ENCODE measurements around the gene IFTAP. TPM values are rescaled to one million over a fixed set of nuclear protein-coding genes. Genes with fewer than 3 reads are reported as not detected.
"Not testable (repeated sequence)": the region's sequence is repeated elsewhere in the genome, so short reads cannot be mapped to it uniquely, and the experiment has no call there.

IFTAP gene
- polyA plus RNA-seq, 4 donors = 47.7 to 70.0 (median 57.5) TPM

- DNase-seq (ENCODE audit: low read depth in 4 of 4, low spot score in 3 of 4) = no peak
These were observed 37.5 kb downstream of the IFTAP start for GRCh38 chr11:36631774-36632173.

- no peak for DNase-seq (ENCODE audit: low read depth in 4 of 4, low spot score in 3 of 4)
These were observed 41.0 kb downstream of the IFTAP start for GRCh38 chr11:36635066-36635862.

- DNase-seq (ENCODE audit: low read depth in 4 of 4, low spot score in 3 of 4) = no peak
These were observed 44.3 kb downstream of the IFTAP start for GRCh38 chr11:36638556-36638955.

GRCh38 chr11:36657610-36658267 is 63.4 kb downstream of the IFTAP start:
- DNase-seq (ENCODE audit: low read depth in 4 of 4, low spot score in 3 of 4) = no peak

- DNase-seq (ENCODE audit: low read depth in 4 of 4, low spot score in 3 of 4) = not testable (repeated sequence)
These were observed 67.1 kb downstream of the IFTAP start for GRCh38 chr11:36661359-36661758.

GRCh38 chr11:36672815-36673450 is 78.6 kb downstream of the IFTAP start:
- DNase-seq (ENCODE audit: low read depth in 4 of 4, low spot score in 3 of 4) = no peak

- not testable (repeated sequence) for DNase-seq (ENCODE audit: low read depth in 4 of 4, low spot score in 3 of 4)
These were observed 85.2 kb downstream of the IFTAP start for GRCh38 chr11:36679547-36679946.

GRCh38 chr11:36683818-36684217 is 89.5 kb downstream of the IFTAP start:
- DNase-seq (ENCODE audit: low read depth in 4 of 4, low spot score in 3 of 4) = no peak

GRCh38 chr11:36684840-36685801 is 90.8 kb downstream of the IFTAP start:
- no peak for DNase-seq (ENCODE audit: low read depth in 4 of 4, low spot score in 3 of 4)

- no peak for DNase-seq (ENCODE audit: low read depth in 4 of 4, low spot score in 3 of 4)
These were observed 93.8 kb downstream of the IFTAP start for GRCh38 chr11:36688132-36688531.

- no peak for DNase-seq (ENCODE audit: low read depth in 4 of 4, low spot score in 3 of 4)
These were observed 94.4 kb downstream of the IFTAP start for GRCh38 chr11:36688571-36689291.

- no peak for DNase-seq (ENCODE audit: low read depth in 4 of 4, low spot score in 3 of 4)
These were observed 95.1 kb downstream of the IFTAP start for GRCh38 chr11:36689442-36689841.

- DNase-seq (ENCODE audit: low read depth in 4 of 4, low spot score in 3 of 4) = no peak
These were observed 98.4 kb downstream of the IFTAP start for GRCh38 chr11:36692704-36693103.

- DNase-seq (ENCODE audit: low read depth in 4 of 4, low spot score in 3 of 4) = no peak
These were observed 99.0 kb downstream of the IFTAP start for GRCh38 chr11:36693139-36693843.

GRCh38 chr11:36695111-36695510 is 100.8 kb downstream of the IFTAP start:
- DNase-seq (ENCODE audit: low read depth in 4 of 4, low spot score in 3 of 4) = no peak

- no peak for DNase-seq (ENCODE audit: low read depth in 4 of 4, low spot score in 3 of 4)
These were observed 101.3 kb downstream of the IFTAP start for GRCh38 chr11:36695571-36695970.

GRCh38 chr11:36696550-36696949 is 102.2 kb downstream of the IFTAP start:
- no peak for DNase-seq (ENCODE audit: low read depth in 4 of 4, low spot score in 3 of 4)

- DNase-seq (ENCODE audit: low read depth in 4 of 4, low spot score in 3 of 4) = no peak
These were observed 105.0 kb downstream of the IFTAP start for GRCh38 chr11:36699271-36699670.

- DNase-seq (ENCODE audit: low read depth in 4 of 4, low spot score in 3 of 4) = no peak
These were observed 105.9 kb downstream of the IFTAP start for GRCh38 chr11:36700246-36700645.

Data from left renal pelvis (tissue), 4 donors.